CD14-positive monocyte (primary cell): ENCODE data around the gene CA10. TPM values are rescaled to one million over a fixed set of nuclear protein-coding genes. Genes with fewer than 3 reads are reported as not detected.

Experiments used
- DNase-seq, 3 donors: peaks; one replicate each; pipeline ENCODE4 v3.0.0-alpha.2; 2011 to 2022
- H2AFZ ChIP-seq: 2 replicates; pipeline ENCODE4 v1.6.0; 2012; ENCODE audit warnings: mild to moderate bottlenecking, low read depth, low read length, inconsistent platforms; ENCODE audit not compliant: insufficient read depth, poor library complexity, severe bottlenecking
- H3K27ac ChIP-seq, 2 donors: 1 replicate in 1 of 2; 2 replicates in 1 of 2; pipeline ENCODE4 v1.5.1; 2012 to 2013; ENCODE audit warnings: low read length in 2 of 2, control low read depth in 1 of 2, inconsistent platforms in 1 of 2, low read depth in 1 of 2, mild to moderate bottlenecking in 1 of 2
- H3K27me3 ChIP-seq, 2 donors: one replicate each; pipeline versions ENCODE4 v1.6.0 to v1.6.1; 2011 to 2013; ENCODE audit warnings: low read length in 2 of 2; ENCODE audit not compliant: control insufficient read depth in 2 of 2, insufficient read depth in 2 of 2
- H3K36me3 ChIP-seq, 2 donors: replicated peaks in 1 of 2; 1 replicate in 1 of 2; 2 replicates in 1 of 2; pipeline versions ENCODE4 v1.5.1 to v1.6.1; 2012 to 2013; ENCODE audit warnings: low read length in 2 of 2, control low read depth in 1 of 2, inconsistent platforms in 1 of 2, mild to moderate bottlenecking in 1 of 2; ENCODE audit not compliant: insufficient read depth in 2 of 2, control insufficient read depth in 1 of 2
- H3K4me1 ChIP-seq, 2 donors: 1 replicate in 1 of 2; 2 replicates in 1 of 2; pipeline versions ENCODE4 v1.5.1 to v1.6.1; 2012 to 2013; ENCODE audit warnings: low read length in 2 of 2, control low read depth in 1 of 2, inconsistent platforms in 1 of 2, mild to moderate bottlenecking in 1 of 2, moderate library complexity in 1 of 2; ENCODE audit not compliant: insufficient read depth in 2 of 2, control insufficient read depth in 1 of 2
- H3K4me2 ChIP-seq: replicated peaks from 2 replicates; pipeline ENCODE3; 2012; ENCODE audit warnings: low read length, moderate library complexity, mild to moderate bottlenecking; ENCODE audit not compliant: poor library complexity, severe bottlenecking; ENCODE audit errors: extremely low read depth
- H3K4me3 ChIP-seq, 3 experiments: fragments of 200-600 bp in 1 of 3; sonication (generic) in 1 of 3; replicated peaks in 1 of 3; 1 replicate in 2 of 3; 2 replicates in 1 of 3; pipeline ENCODE4 v1.5.1; 2011 to 2013; ENCODE audit warnings: low read length in 3 of 3, mild to moderate bottlenecking in 3 of 3, control low read depth in 2 of 3, low read depth in 2 of 3, inconsistent platforms in 1 of 3, moderate library complexity in 1 of 3
- H3K79me2 ChIP-seq: 2 replicates; pipeline ENCODE4 v1.6.0; 2012; ENCODE audit warnings: mild to moderate bottlenecking, control low read depth, inconsistent platforms, low read length, moderate library complexity; ENCODE audit not compliant: insufficient read depth
- H3K9ac ChIP-seq: 2 replicates; pipeline ENCODE4 v1.6.0; 2017; ENCODE audit warnings: low read length, mild to moderate bottlenecking; ENCODE audit not compliant: insufficient read depth, poor library complexity, severe bottlenecking
- H3K9me3 ChIP-seq, 2 donors: replicated peaks in 1 of 2; 1 replicate in 1 of 2; 2 replicates in 1 of 2; pipeline versions ENCODE4 v1.5.1 to v1.6.1; 2012 to 2013; ENCODE audit warnings: low read length in 2 of 2, control low read depth in 1 of 2; ENCODE audit not compliant: control insufficient read depth in 1 of 2, insufficient read depth in 1 of 2
- H4K20me1 ChIP-seq: 2 replicates; pipeline ENCODE4 v1.6.0; 2012; ENCODE audit warnings: mild to moderate bottlenecking, low read length, control low read depth, moderate library complexity; ENCODE audit not compliant: insufficient read depth
- H3K27ac Mint-ChIP-seq, 7 donors: one replicate each; pipeline ENCODE4 v1.8.0; 2020; ENCODE audit warnings: mild to moderate bottlenecking in 7 of 7, mixed read lengths in 7 of 7, moderate library complexity in 6 of 7, inconsistent platforms in 2 of 7
- H3K27me3 Mint-ChIP-seq, 3 donors: one replicate each; pipeline ENCODE4 v1.8.0; 2021 to 2022; ENCODE audit warnings: low read depth in 3 of 3, mild to moderate bottlenecking in 3 of 3, mixed read lengths in 3 of 3, moderate library complexity in 3 of 3, inconsistent platforms in 1 of 3
- H3K36me3 Mint-ChIP-seq, 2 donors: one replicate each; pipeline ENCODE4 v1.8.0; 2020; ENCODE audit warnings: mixed read lengths in 2 of 2, inconsistent platforms in 1 of 2, mild to moderate bottlenecking in 1 of 2
- H3K4me1 Mint-ChIP-seq: one replicate; pipeline ENCODE4 v1.8.0; 2020; ENCODE audit warnings: mild to moderate bottlenecking, mixed read lengths
- H3K4me3 Mint-ChIP-seq, 2 donors: one replicate each; pipeline ENCODE4 v1.8.0; 2020; ENCODE audit warnings: mild to moderate bottlenecking in 2 of 2, mixed read lengths in 2 of 2, moderate library complexity in 1 of 2
- H3K9me3 Mint-ChIP-seq, 7 donors: one replicate each; pipeline ENCODE4 v1.8.0; 2020 to 2022; ENCODE audit warnings: mixed read lengths in 7 of 7, mild to moderate bottlenecking in 6 of 7, moderate library complexity in 6 of 7, inconsistent platforms in 2 of 7
- WGBS: methylation state at CpG from one replicate; pipeline ENCODE4 v1.1.5; 2013; ENCODE audit warnings: missing lambda C conversion rate; ENCODE audit not compliant: insufficient coverage; 5-methylcytosine and 5-hydroxymethylcytosine counted together
- intact Hi-C, 2 donors: fragments of 100-400 bp; cut with micrococcal nuclease; formaldehyde crosslinking; loops; one replicate each; pipeline versions ENCODE4 v1.15.0 to v1.15.1; 2023
- polyA plus RNA-seq, 3 donors: library from polyadenylated mRNA; depleted of rRNA in 1 of 3; unstranded in 2 of 3; stranded (reverse) in 1 of 3; fragments of 300-500 nt in 2 of 3; fragments of >200 nt in 1 of 3; fragmentation: Illumina TruSeq in 2 of 3; gene quantifications; 1 replicate in 2 of 3; 2 replicates in 1 of 3; pipeline ENCODE4 v1.2.3, GENCODE V29; 2012 to 2021
- TF ChIP-seq, protein P1 (sequence below): fragments of 200-600 bp; IDR thresholded peaks from one replicate; pipeline ENCODE4 v1.8.0; 2022; ENCODE audit warnings: antibody characterized with exemption, mild to moderate bottlenecking

The CA10 gene
- polyA plus RNA-seq, 3 donors = not detected

DNA sequence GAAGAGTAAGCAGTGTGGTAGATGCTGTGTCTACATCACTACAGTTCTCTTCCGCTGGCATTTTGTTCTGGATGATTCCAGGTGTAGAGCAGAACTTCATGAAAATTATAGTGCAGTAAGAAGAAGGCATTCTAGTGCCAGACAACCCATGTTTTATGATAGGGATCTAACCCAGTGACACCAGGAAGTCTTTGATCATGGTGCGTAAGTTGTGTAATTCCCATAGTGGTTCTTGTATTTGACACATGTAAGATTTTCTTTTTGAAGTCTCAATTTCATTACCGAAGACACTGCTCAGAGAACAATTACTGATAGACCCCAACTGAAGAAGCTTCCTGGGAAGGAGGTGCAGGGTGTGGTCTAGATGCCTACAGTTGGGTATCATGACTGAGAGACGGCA lies 356.9 kb downstream of the CA10 start:
- Mint-ChIP-seq H3K27me3 (no peaks in the 10 kb centered on the region), H3K36me3 (no peaks in the 10 kb centered on the region), H3K27ac (no peak overlapping the region), H3K4me1 (no peaks in the 10 kb centered on the region), H3K9me3 (peaks cover 0 to 1% (median 0%) of the 10 kb centered on the region in 7 donors), H3K4me3 (no peak overlapping the region)
- H3K4me2 ChIP-seq = no peak overlapping the region
- no peak overlapping the region for H3K27ac ChIP-seq
- H3K79me2 ChIP-seq = no peaks in the 10 kb centered on the region
- H3K27me3 ChIP-seq = no peaks in the 10 kb centered on the region
- no peaks in the 10 kb centered on the region for H3K4me1 ChIP-seq
- no peaks in the 10 kb centered on the region for H3K36me3 ChIP-seq
- no peak for DNase-seq
- H3K9ac ChIP-seq = no peak overlapping the region
- no peaks in the 10 kb centered on the region for H3K9me3 ChIP-seq
- 80% methylated on average over 2 of the region's 4 CpGs for WGBS
- no peaks in the 10 kb centered on the region for H4K20me1 ChIP-seq
- no peak overlapping the region for H2AFZ ChIP-seq
- intact Hi-C loops = no loop called here
- H3K4me3 ChIP-seq = no peak overlapping the region
- TF ChIP-seq, protein P1, sequence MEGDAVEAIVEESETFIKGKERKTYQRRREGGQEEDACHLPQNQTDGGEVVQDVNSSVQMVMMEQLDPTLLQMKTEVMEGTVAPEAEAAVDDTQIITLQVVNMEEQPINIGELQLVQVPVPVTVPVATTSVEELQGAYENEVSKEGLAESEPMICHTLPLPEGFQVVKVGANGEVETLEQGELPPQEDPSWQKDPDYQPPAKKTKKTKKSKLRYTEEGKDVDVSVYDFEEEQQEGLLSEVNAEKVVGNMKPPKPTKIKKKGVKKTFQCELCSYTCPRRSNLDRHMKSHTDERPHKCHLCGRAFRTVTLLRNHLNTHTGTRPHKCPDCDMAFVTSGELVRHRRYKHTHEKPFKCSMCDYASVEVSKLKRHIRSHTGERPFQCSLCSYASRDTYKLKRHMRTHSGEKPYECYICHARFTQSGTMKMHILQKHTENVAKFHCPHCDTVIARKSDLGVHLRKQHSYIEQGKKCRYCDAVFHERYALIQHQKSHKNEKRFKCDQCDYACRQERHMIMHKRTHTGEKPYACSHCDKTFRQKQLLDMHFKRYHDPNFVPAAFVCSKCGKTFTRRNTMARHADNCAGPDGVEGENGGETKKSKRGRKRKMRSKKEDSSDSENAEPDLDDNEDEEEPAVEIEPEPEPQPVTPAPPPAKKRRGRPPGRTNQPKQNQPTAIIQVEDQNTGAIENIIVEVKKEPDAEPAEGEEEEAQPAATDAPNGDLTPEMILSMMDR = no peak

DNA sequence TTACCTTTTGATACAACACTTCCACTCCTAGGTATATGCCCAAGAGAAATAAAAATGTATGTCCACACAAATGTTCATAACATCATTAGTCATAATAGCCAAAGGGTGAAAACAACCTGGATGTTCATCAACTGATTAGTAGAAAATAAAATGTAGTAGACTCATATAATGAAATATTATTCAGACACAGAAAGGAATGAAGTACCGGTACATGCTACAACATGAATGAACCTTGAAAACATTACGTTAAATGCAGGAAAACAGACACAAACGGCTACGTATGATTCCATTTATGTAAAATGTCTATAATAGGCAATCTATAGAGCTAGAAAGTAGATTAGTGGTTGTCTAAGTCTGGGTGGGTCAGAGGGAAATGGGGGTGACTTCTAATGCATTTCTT lies 358.5 kb downstream of the CA10 start:
- Histone ChIP-seq H3K27me3 (no peaks in the 10 kb centered on the region), H3K9me3 (no peaks in the 10 kb centered on the region), H3K79me2 (no peaks in the 10 kb centered on the region), H3K36me3 (no peaks in the 10 kb centered on the region), H2AFZ (no peak overlapping the region), H3K4me2 (no peak overlapping the region), H3K4me1 (no peaks in the 10 kb centered on the region), H3K4me3 (no peak overlapping the region), H3K27ac (no peak overlapping the region), H4K20me1 (no peaks in the 10 kb centered on the region), H3K9ac (no peak overlapping the region)
- Mint-ChIP-seq H3K27me3 (no peaks in the 10 kb centered on the region), H3K36me3 (no peaks in the 10 kb centered on the region), H3K4me1 (no peaks in the 10 kb centered on the region), H3K27ac (no peak overlapping the region), H3K9me3 (peaks cover 0 to 2% (median 0%) of the 10 kb centered on the region in 7 donors), H3K4me3 (no peak overlapping the region)
- intact Hi-C loops = no loop called here
- TF ChIP-seq, protein P1 = no peak
- no peak for DNase-seq
- WGBS = no CpG with 5 or more reads among the region's 4 CpGs
